Activated CD8-positive, alpha-beta T cell treated with anti-CD3 and anti-CD28 coated beads for 36 hours (primary cell): Measurements from ENCODE around the gene HEXD. TPM values are rescaled to one million over a fixed set of nuclear protein-coding genes. Genes with fewer than 3 reads are reported as not detected.
"Not testable (repeated sequence)": the region's sequence is repeated elsewhere in the genome, so short reads cannot be mapped to it uniquely, and the experiment has no call there.

ENCODE experiments used
- ATAC-seq: fragments of 200-7000 bp; cut with Tn5 transposase; one replicate; pipeline ENCODE4 v1.10.0; 2021; ENCODE audit warnings: mild to moderate bottlenecking, moderate library complexity
- CTCF ChIA-PET: fragments of 350-600 bp; sonication (Branson Sonifier 250); formaldehyde crosslinking; loops from one replicate; lab custom pipeline; 2021; ENCODE audit warnings: antibody characterized with exemption; lab: Charles Lee
- POLR2A ChIA-PET: fragments of 350-600 bp; sonication (Branson Sonifier 250); formaldehyde crosslinking; loops from one replicate; lab custom pipeline; 2021; ENCODE audit warnings: antibody characterized with exemption; lab: Charles Lee
- DNase-seq: peaks from one replicate; pipeline ENCODE4 v3.0.0-alpha.2; 2020
- H3K27ac Mint-ChIP-seq: one replicate; pipeline ENCODE4 v1.8.0; 2021; ENCODE audit warnings: mild to moderate bottlenecking, mixed read lengths
- H3K27me3 Mint-ChIP-seq: one replicate; pipeline ENCODE4 v1.8.0; 2021; ENCODE audit warnings: mixed read lengths
- H3K36me3 Mint-ChIP-seq: one replicate; pipeline ENCODE4 v1.8.0; 2021; ENCODE audit warnings: low read depth, mixed read lengths
- H3K4me1 Mint-ChIP-seq: one replicate; pipeline ENCODE4 v1.8.0; 2021; ENCODE audit warnings: low read depth, mixed read lengths
- H3K4me3 Mint-ChIP-seq: one replicate; pipeline ENCODE4 v1.8.0; 2021; ENCODE audit warnings: mild to moderate bottlenecking, moderate library complexity, mixed read lengths
- H3K9me3 Mint-ChIP-seq: one replicate; pipeline ENCODE4 v1.8.0; 2021; ENCODE audit warnings: mixed read lengths
- CTCF ChIP-seq: fragments of 200-600 bp; IDR thresholded peaks from one replicate; pipeline ENCODE4 v1.8.0; 2022; ENCODE audit warnings: antibody characterized with exemption, mild to moderate bottlenecking
- intact Hi-C: fragments of 100-400 bp; cut with micrococcal nuclease; formaldehyde crosslinking; loops from one replicate; pipeline ENCODE4 v1.10.0; 2022
- total RNA-seq, 2 experiments: library from RNA; stranded (reverse); gene quantifications; one replicate each; pipeline ENCODE4 v1.2.3, GENCODE V29; 2021

Gene HEXD
- total RNA-seq, 2 experiments from 2014 or later = 21.8 to 21.9 TPM

- H3K36me3 Mint-ChIP-seq = no peaks in the 10 kb centered on the region
- H3K4me3 Mint-ChIP-seq = no peak overlapping the region
- H3K27me3 Mint-ChIP-seq = peaks cover 20% of the 10 kb centered on the region
- ATAC-seq (no peak), DNase-seq (no peak)
- no peak overlapping the region for H3K27ac Mint-ChIP-seq
- TF ChIP-seq CTCF = no peak
- no peaks in the 10 kb centered on the region for H3K9me3 Mint-ChIP-seq
- intact Hi-C loops = no loop called here
- POLR2A ChIA-PET = no interaction called here
- peaks cover 3% of the 10 kb centered on the region for H3K4me1 Mint-ChIP-seq
- CTCF ChIA-PET = no interaction called here
Measured at GRCh38 chr17:82380860-82381702, 37.1 kb upstream of the HEXD start.

- ATAC-seq, intact Hi-C loops, H3K9me3 Mint-ChIP-seq, H3K4me1 Mint-ChIP-seq, DNase-seq, CTCF ChIA-PET, H3K36me3 Mint-ChIP-seq, H3K4me3 Mint-ChIP-seq, H3K27ac Mint-ChIP-seq: not testable (repeated sequence)
- POLR2A ChIA-PET = interaction anchor here (0.6 kb wide), 1 partner anchor 9 kb away, joined by 3 read pairs; no protein-coding TSS in a partner anchor
- H3K27me3 Mint-ChIP-seq = peaks cover 17% of the 10 kb centered on the region
Measured at GRCh38 chr17:82381703-82382009, 36.5 kb upstream of the HEXD start.

- intact Hi-C loops, H3K36me3 Mint-ChIP-seq, CTCF ChIA-PET, H3K4me3 Mint-ChIP-seq, ATAC-seq, H3K27ac Mint-ChIP-seq, H3K4me1 Mint-ChIP-seq, DNase-seq, H3K9me3 Mint-ChIP-seq: not testable (repeated sequence)
- POLR2A ChIA-PET = interaction anchor here (0.6 kb wide), 1 partner anchor 10 kb away, joined by 3 read pairs; no protein-coding TSS in a partner anchor
- peaks cover 17% of the 10 kb centered on the region for H3K27me3 Mint-ChIP-seq
Measured at GRCh38 chr17:82382220-82382932, 35.8 kb upstream of the HEXD start.

GRCh38 chr17:82382933-82383255 is 35.3 kb upstream of the HEXD start:
- POLR2A ChIA-PET = no interaction called here
- no peak for DNase-seq
- Mint-ChIP-seq H3K36me3 (no peaks in the 10 kb centered on the region), H3K9me3 (no peaks in the 10 kb centered on the region), H3K27me3 (peaks cover 17% of the 10 kb centered on the region), H3K4me3 (no peak overlapping the region), H3K4me1 (peaks cover 3% of the 10 kb centered on the region), H3K27ac (no peak overlapping the region)
- intact Hi-C loops = no loop called here
- CTCF ChIA-PET = no interaction called here
- no peak for ATAC-seq
- no peak for TF ChIP-seq CTCF

GRCh38 chr17:82383411-82383810 is 34.7 kb upstream of the HEXD start:
- Mint-ChIP-seq H3K4me3 (no peak overlapping the region), H3K4me1 (peaks cover 3% of the 10 kb centered on the region), H3K27ac (no peak overlapping the region), H3K36me3 (no peaks in the 10 kb centered on the region), H3K9me3 (no peaks in the 10 kb centered on the region), H3K27me3 (peaks cover 17% of the 10 kb centered on the region)
- CTCF ChIA-PET = no interaction called here
- TF ChIP-seq CTCF = no peak
- ATAC-seq (no peak), DNase-seq (no peak)
- intact Hi-C loops = no loop called here
- POLR2A ChIA-PET = no interaction called here
